HepG2 (cell line): ENCODE results near the gene CPM. TPM values are rescaled to one million over a fixed set of nuclear protein-coding genes. Genes with fewer than 3 reads are reported as not detected.

ENCODE experiments used
- AGO2 ChIP-seq: fragments of 200-400 bp; formaldehyde crosslinking; optimal IDR thresholded peaks from 2 replicates; pipeline ENCODE3; 2017; ENCODE audit warnings: mild to moderate bottlenecking, low read depth, low read length, moderate library complexity
- DR1 ChIP-seq: sonication (generic); formaldehyde crosslinking; IDR thresholded peaks from 2 replicates; pipeline ENCODE4 v1.8.0; 2021; ENCODE audit warnings: mild to moderate bottlenecking, missing genetic modification reagents, inconsistent platforms
- KLF11 ChIP-seq: IDR thresholded peaks from 2 replicates; pipeline ENCODE4 v1.6.1; 2016; ENCODE audit warnings: missing compliant biosample characterization
- KLF6 ChIP-seq: IDR thresholded peaks from 2 replicates; pipeline ENCODE4 v1.8.0; 2016; ENCODE audit warnings: missing biosample characterization, missing genetic modification reagents
- MAFF ChIP-seq: IDR thresholded peaks from 2 replicates; pipeline ENCODE4 v1.6.1; 2011; ENCODE audit warnings: low read depth, low read length, improper control_type of control experiment
- MYPOP ChIP-seq: sonication (generic); formaldehyde crosslinking; IDR thresholded peaks from 2 replicates; pipeline ENCODE4 v1.8.1; 2023; ENCODE audit warnings: mild to moderate bottlenecking, moderate library complexity, missing genetic modification reagents
- PHB2 ChIP-seq: fragments of 450-650 bp; IDR thresholded peaks from 2 replicates; pipeline ENCODE4 v1.6.1; 2018; ENCODE audit not compliant: partially characterized antibody
- POLR2G ChIP-seq: fragments of 200-400 bp; formaldehyde crosslinking; IDR thresholded peaks from 2 replicates; pipeline ENCODE4 v1.6.1; 2018; ENCODE audit warnings: mild to moderate bottlenecking, low read depth, low read length, moderate library complexity
- PRDM10 ChIP-seq: sonication (generic); formaldehyde crosslinking; IDR thresholded peaks from 2 replicates; pipeline ENCODE4 v1.4.0; 2020; ENCODE audit warnings: low read depth, missing genetic modification reagents
- SMAD9 ChIP-seq: sonication (generic); formaldehyde crosslinking; IDR thresholded peaks from 2 replicates; pipeline ENCODE4 v1.5.1; 2020; ENCODE audit warnings: mild to moderate bottlenecking, missing genetic modification reagents
- ZFP36L2 ChIP-seq: sonication (generic); formaldehyde crosslinking; IDR thresholded peaks from 2 replicates; pipeline ENCODE4 v1.4.0; 2020; ENCODE audit warnings: missing genetic modification reagents
- ZNF160 ChIP-seq: sonication (generic); formaldehyde crosslinking; IDR thresholded peaks from 2 replicates; pipeline ENCODE4 v1.8.0; 2022; ENCODE audit warnings: mild to moderate bottlenecking, inconsistent platforms, missing genetic modification reagents
- ZNF333 ChIP-seq: sonication (generic); formaldehyde crosslinking; IDR thresholded peaks from 2 replicates; pipeline ENCODE4 v1.4.0; 2020; ENCODE audit warnings: mild to moderate bottlenecking, missing genetic modification reagents, borderline replicate concordance
- ZNF577 ChIP-seq: sonication (generic); formaldehyde crosslinking; IDR thresholded peaks from 2 replicates; pipeline ENCODE4 v1.4.0; 2020; ENCODE audit warnings: mild to moderate bottlenecking, low read depth, missing genetic modification reagents, borderline replicate concordance
- ZNF580 ChIP-seq: IDR thresholded peaks from 2 replicates; pipeline ENCODE4 v1.6.1; 2016; ENCODE audit warnings: low read depth, borderline replicate concordance
- ZNF766 ChIP-seq: sonication (generic); formaldehyde crosslinking; IDR thresholded peaks from 2 replicates; pipeline ENCODE4 v1.5.0; 2020; ENCODE audit warnings: missing genetic modification reagents, borderline replicate concordance
- ZNF770 ChIP-seq: sonication (generic); formaldehyde crosslinking; IDR thresholded peaks from 2 replicates; pipeline ENCODE4 v1.5.0; 2020; ENCODE audit warnings: mild to moderate bottlenecking, missing genetic modification reagents
- polyA plus RNA-seq, 8 experiments: library from polyadenylated mRNA; depleted of rRNA in 3 of 8; stranded (reverse) in 7 of 8; unstranded in 1 of 8; fragments of >200 nt; fragmentation: Illumina TruSeq in 4 of 8; extraction: Trizol in 4 of 8; gene quantifications; 2 replicates each; pipeline versions ENCODE4 v1.2.1 to v1.2.3, GENCODE V29; 2011 to 2016; ENCODE audit warnings: low read depth in 4 of 8, missing spikeins in 1 of 8, mixed read lengths in 1 of 8; ENCODE audit not compliant: insufficient read depth in 1 of 8
- total RNA-seq, 5 experiments: library from RNA; depleted of rRNA; stranded (reverse); fragments of >200 nt; fragmentation: Illumina TruSeq; extraction: Trizol; gene quantifications; 2 replicates each; pipeline ENCODE4 v1.2.3, GENCODE V29; 2016; ENCODE audit warnings: low read depth in 1 of 5
- TF ChIP-seq, protein P1 (sequence below): sonication (generic); formaldehyde crosslinking; IDR thresholded peaks from 2 replicates; pipeline ENCODE4 v1.5.0; 2020; ENCODE audit warnings: mild to moderate bottlenecking, missing genetic modification reagents, moderate library complexity
- TF ChIP-seq, protein P2 (sequence below): sonication (generic); formaldehyde crosslinking; IDR thresholded peaks from 2 replicates; pipeline ENCODE4 v1.4.0; 2020; ENCODE audit warnings: missing genetic modification reagents

Gene CPM
- total and polyA plus RNA-seq, 2 of the 13 experiments (the other 11 are each of a cell fraction or from before 2014, with no cell fraction given) = not detected

- TF ChIP-seq POLR2G (peak; percentile 82), ZNF770 (CRISPR knock-in tag) (peak; percentile 73), MAFF (no peak), ZNF766 (CRISPR knock-in tag) (no peak), MYPOP (CRISPR knock-in tag) (peak; percentile 88), KLF11 (no peak), DR1 (peak; percentile 71), ZFP36L2 (no peak), PRDM10 (CRISPR knock-in tag) (peak; percentile 79; the same call in 1 of the 2 replicates), ZNF577 (CRISPR knock-in tag) (no peak), ZNF333 (peak; percentile 87; the same call in 1 of the 2 replicates), ZNF580 (CRISPR knock-in tag) (peak; percentile 74), KLF6 (peak; percentile 74; the same call in 1 of the 2 replicates), AGO2 (peak; percentile 99), ZNF160 (CRISPR knock-in tag) (peak; percentile 65), PHB2 (no peak), SMAD9 (CRISPR knock-in tag) (no peak)
- TF ChIP-seq, protein P1, sequence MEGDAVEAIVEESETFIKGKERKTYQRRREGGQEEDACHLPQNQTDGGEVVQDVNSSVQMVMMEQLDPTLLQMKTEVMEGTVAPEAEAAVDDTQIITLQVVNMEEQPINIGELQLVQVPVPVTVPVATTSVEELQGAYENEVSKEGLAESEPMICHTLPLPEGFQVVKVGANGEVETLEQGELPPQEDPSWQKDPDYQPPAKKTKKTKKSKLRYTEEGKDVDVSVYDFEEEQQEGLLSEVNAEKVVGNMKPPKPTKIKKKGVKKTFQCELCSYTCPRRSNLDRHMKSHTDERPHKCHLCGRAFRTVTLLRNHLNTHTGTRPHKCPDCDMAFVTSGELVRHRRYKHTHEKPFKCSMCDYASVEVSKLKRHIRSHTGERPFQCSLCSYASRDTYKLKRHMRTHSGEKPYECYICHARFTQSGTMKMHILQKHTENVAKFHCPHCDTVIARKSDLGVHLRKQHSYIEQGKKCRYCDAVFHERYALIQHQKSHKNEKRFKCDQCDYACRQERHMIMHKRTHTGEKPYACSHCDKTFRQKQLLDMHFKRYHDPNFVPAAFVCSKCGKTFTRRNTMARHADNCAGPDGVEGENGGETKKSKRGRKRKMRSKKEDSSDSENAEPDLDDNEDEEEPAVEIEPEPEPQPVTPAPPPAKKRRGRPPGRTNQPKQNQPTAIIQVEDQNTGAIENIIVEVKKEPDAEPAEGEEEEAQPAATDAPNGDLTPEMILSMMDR = peak; percentile 86
- TF ChIP-seq, protein P2, sequence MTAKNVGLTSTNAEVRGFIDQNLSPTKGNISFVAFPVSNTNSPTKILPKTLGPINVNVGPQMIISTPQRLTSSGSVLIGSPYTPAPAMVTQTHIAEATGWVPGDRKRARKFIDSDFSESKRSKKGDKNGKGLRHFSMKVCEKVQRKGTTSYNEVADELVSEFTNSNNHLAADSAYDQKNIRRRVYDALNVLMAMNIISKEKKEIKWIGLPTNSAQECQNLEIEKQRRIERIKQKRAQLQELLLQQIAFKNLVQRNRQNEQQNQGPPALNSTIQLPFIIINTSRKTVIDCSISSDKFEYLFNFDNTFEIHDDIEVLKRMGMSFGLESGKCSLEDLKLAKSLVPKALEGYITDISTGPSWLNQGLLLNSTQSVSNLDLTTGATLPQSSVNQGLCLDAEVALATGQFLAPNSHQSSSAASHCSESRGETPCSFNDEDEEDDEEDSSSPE (CRISPR knock-in tag) = peak; percentile 85
These were observed 125.2 kb downstream of the CPM start, which contains the start of gene MDM2 (continued) for GRCh38 chr12:68807576-68808387.
